Skin epidermis (tissue), 12 donors: ENCODE measurements around the gene CPM.

Experiments used
- H3K27ac ChIP-seq, 21 experiments: fragments of 200-600 bp; sonication (generic) in 11 of 21; one replicate each; pipeline ENCODE4 v1.5.0; 2020; ENCODE audit warnings: mild to moderate bottlenecking in 3 of 21, inconsistent platforms in 2 of 21, moderate library complexity in 2 of 21
- H3K4me3 ChIP-seq, 7 experiments: fragments of 200-600 bp; sonication (generic) in 2 of 7; one replicate each; pipeline ENCODE4 v1.5.0; 2020; ENCODE audit warnings: inconsistent platforms in 2 of 7, mild to moderate bottlenecking in 2 of 7, moderate library complexity in 1 of 7

The CPM gene

GRCh38 chr12:68912916-68913315 lies 20.1 kb downstream of the CPM start:
- Histone ChIP-seq H3K27ac (peak overlapping the region in 3 of 21 experiments; percentile 6 to 40 (median 21)), H3K4me3 (no peak overlapping the region)

- H3K4me3 ChIP-seq = no peak overlapping the region
- no peak overlapping the region for H3K27ac ChIP-seq
These were observed 21.7 kb downstream of the CPM start for GRCh38 chr12:68911197-68911718.

GRCh38 chr12:68910128-68910527 lies 22.8 kb downstream of the CPM start:
- Histone ChIP-seq H3K4me3 (no peak overlapping the region), H3K27ac (no peak overlapping the region)

GRCh38 chr12:68908076-68908475 lies 24.9 kb downstream of the CPM start:
- no peak overlapping the region for H3K4me3 ChIP-seq
- H3K27ac ChIP-seq = no peak overlapping the region

- Histone ChIP-seq H3K27ac (no peak overlapping the region), H3K4me3 (no peak overlapping the region)
These were observed 27.2 kb downstream of the CPM start for GRCh38 chr12:68905733-68906132.

- Histone ChIP-seq H3K4me3 (no peak overlapping the region), H3K27ac (no peak overlapping the region)
These were observed 28.5 kb downstream of the CPM start for GRCh38 chr12:68904351-68904962.

GRCh38 chr12:68903511-68903910 lies 29.5 kb downstream of the CPM start:
- no peak overlapping the region for H3K27ac ChIP-seq
- no peak overlapping the region for H3K4me3 ChIP-seq

GRCh38 chr12:68901551-68901950 lies 31.4 kb downstream of the CPM start:
- no peak overlapping the region for H3K4me3 ChIP-seq
- no peak overlapping the region for H3K27ac ChIP-seq

- H3K27ac ChIP-seq = no peak overlapping the region
- H3K4me3 ChIP-seq = no peak overlapping the region
These were observed 31.8 kb downstream of the CPM start for GRCh38 chr12:68901145-68901544.

GRCh38 chr12:68900241-68900640 lies 32.7 kb downstream of the CPM start:
- Histone ChIP-seq H3K4me3 (no peak overlapping the region), H3K27ac (no peak overlapping the region)

GRCh38 chr12:68899251-68899771 lies 33.7 kb downstream of the CPM start:
- H3K27ac ChIP-seq = peak overlapping the region in 1 of 21 experiments; percentile 38
- H3K4me3 ChIP-seq = no peak overlapping the region

- Histone ChIP-seq H3K4me3 (no peak overlapping the region), H3K27ac (peak overlapping the region in 1 of 21 experiments; percentile 17)
These were observed 36.0 kb downstream of the CPM start for GRCh38 chr12:68896881-68897540.

- H3K27ac ChIP-seq = no peak overlapping the region
- no peak overlapping the region for H3K4me3 ChIP-seq
These were observed 38.6 kb downstream of the CPM start for GRCh38 chr12:68894276-68894855.

- H3K27ac ChIP-seq = no peak overlapping the region
These were observed 39.2 kb downstream of the CPM start for GRCh38 chr12:68893741-68894140.

GRCh38 chr12:68893201-68893600 lies 39.8 kb downstream of the CPM start:
- no peak overlapping the region for H3K4me3 ChIP-seq
- no peak overlapping the region for H3K27ac ChIP-seq

More at GRCh38 chr12:68893741-68894140, 39.2 kb downstream of the CPM start:
- H3K4me3 ChIP-seq = no peak overlapping the region

- H3K27ac ChIP-seq = no peak overlapping the region
- no peak overlapping the region for H3K4me3 ChIP-seq
These were observed 41.8 kb downstream of the CPM start for GRCh38 chr12:68891141-68891540.

- H3K27ac ChIP-seq = no peak overlapping the region
- H3K4me3 ChIP-seq = no peak overlapping the region
These were observed 42.3 kb downstream of the CPM start for GRCh38 chr12:68890701-68891113.

- Histone ChIP-seq H3K27ac (no peak overlapping the region), H3K4me3 (no peak overlapping the region)
These were observed 44.7 kb downstream of the CPM start for GRCh38 chr12:68888243-68888642.

- H3K27ac ChIP-seq = no peak overlapping the region
- H3K4me3 ChIP-seq = no peak overlapping the region
These were observed 45.3 kb downstream of the CPM start for GRCh38 chr12:68887641-68888040.

- Histone ChIP-seq H3K27ac (no peak overlapping the region), H3K4me3 (no peak overlapping the region)
These were observed 46.1 kb downstream of the CPM start for GRCh38 chr12:68886636-68887572.
